ENCODE data around the gene LTBP4.

Gene LTBP4

GRCh38 chr19:40567040-40567749 is 34.0 kb upstream of the LTBP4 start (continued):
- TF ChIP-seq, protein P1, sequence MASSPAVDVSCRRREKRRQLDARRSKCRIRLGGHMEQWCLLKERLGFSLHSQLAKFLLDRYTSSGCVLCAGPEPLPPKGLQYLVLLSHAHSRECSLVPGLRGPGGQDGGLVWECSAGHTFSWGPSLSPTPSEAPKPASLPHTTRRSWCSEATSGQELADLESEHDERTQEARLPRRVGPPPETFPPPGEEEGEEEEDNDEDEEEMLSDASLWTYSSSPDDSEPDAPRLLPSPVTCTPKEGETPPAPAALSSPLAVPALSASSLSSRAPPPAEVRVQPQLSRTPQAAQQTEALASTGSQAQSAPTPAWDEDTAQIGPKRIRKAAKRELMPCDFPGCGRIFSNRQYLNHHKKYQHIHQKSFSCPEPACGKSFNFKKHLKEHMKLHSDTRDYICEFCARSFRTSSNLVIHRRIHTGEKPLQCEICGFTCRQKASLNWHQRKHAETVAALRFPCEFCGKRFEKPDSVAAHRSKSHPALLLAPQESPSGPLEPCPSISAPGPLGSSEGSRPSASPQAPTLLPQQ (tag by site-specific recombination; IDR thresholded peaks at IDR 0.05) = peak; percentile 35; the same call in 1 of the 2 replicates
- peak; percentile 34; the same call in 1 of the 2 replicates for TF ChIP-seq ZNF146 (tag by site-specific recombination; IDR thresholded peaks at IDR 0.05)
- TF ChIP-seq ZNF747 (tag by site-specific recombination; IDR thresholded peaks at IDR 0.05) = no peak
- no peak for TF ChIP-seq ZNF624 (tag by site-specific recombination; IDR thresholded peaks at IDR 0.05)
- no peak for TF ChIP-seq EGR2 (tag by site-specific recombination; IDR thresholded peaks at IDR 0.05; ENCODE audit: low read depth)
- TF ChIP-seq PRDM4 (tag by site-specific recombination; IDR thresholded peaks at IDR 0.05) = peak; percentile 69; the same call in 1 of the 2 replicates
- no peak for TF ChIP-seq ZNF239 (tag by site-specific recombination; IDR thresholded peaks at IDR 0.05)
- peak; percentile 99 for TF ChIP-seq ZNF664 (tag by site-specific recombination; IDR thresholded peaks at IDR 0.05)
- TF ChIP-seq ZNF561 (tag by site-specific recombination; IDR thresholded peaks at IDR 0.05; ENCODE audit: borderline replicate concordance) = no peak
- peak; percentile 95 for TF ChIP-seq ZNF623 (tag by site-specific recombination; IDR thresholded peaks at IDR 0.05)
- TF ChIP-seq HIC1 (tag by site-specific recombination; IDR thresholded peaks at IDR 0.05) = peak; percentile 48; the same call in 1 of the 2 replicates
- TF ChIP-seq ZNF548 (tag by site-specific recombination; IDR thresholded peaks at IDR 0.05) = no peak; the same call in 1 of the 2 replicates
- TF ChIP-seq ZNF211 (tag by site-specific recombination; IDR thresholded peaks at IDR 0.05; ENCODE audit: low read depth) = peak; percentile 61; the same call in 1 of the 2 replicates
- peak; percentile 81 for TF ChIP-seq ZNF654 (tag by site-specific recombination; IDR thresholded peaks at IDR 0.05; ENCODE audit: low read depth)
- peak; percentile 93; the same call in 1 of the 2 replicates for TF ChIP-seq MZF1 (tag by site-specific recombination; IDR thresholded peaks at IDR 0.05; ENCODE audit: borderline replicate concordance)
- TF ChIP-seq, protein P2, sequence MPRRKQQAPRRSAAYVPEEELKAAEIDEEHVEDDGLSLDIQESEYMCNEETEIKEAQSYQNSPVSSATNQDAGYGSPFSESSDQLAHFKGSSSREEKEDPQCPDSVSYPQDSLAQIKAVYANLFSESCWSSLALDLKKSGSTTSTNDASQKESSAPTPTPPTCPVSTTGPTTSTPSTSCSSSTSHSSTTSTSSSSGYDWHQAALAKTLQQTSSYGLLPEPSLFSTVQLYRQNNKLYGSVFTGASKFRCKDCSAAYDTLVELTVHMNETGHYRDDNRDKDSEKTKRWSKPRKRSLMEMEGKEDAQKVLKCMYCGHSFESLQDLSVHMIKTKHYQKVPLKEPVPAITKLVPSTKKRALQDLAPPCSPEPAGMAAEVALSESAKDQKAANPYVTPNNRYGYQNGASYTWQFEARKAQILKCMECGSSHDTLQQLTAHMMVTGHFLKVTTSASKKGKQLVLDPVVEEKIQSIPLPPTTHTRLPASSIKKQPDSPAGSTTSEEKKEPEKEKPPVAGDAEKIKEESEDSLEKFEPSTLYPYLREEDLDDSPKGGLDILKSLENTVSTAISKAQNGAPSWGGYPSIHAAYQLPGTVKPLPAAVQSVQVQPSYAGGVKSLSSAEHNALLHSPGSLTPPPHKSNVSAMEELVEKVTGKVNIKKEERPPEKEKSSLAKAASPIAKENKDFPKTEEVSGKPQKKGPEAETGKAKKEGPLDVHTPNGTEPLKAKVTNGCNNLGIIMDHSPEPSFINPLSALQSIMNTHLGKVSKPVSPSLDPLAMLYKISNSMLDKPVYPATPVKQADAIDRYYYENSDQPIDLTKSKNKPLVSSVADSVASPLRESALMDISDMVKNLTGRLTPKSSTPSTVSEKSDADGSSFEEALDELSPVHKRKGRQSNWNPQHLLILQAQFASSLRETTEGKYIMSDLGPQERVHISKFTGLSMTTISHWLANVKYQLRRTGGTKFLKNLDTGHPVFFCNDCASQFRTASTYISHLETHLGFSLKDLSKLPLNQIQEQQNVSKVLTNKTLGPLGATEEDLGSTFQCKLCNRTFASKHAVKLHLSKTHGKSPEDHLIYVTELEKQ (tag by site-specific recombination; IDR thresholded peaks at IDR 0.05; ENCODE audit: borderline replicate concordance) = peak; percentile 88; the same call in 1 of the 2 replicates
- peak; percentile 97; the same call in 1 of the 2 replicates for TF ChIP-seq ZBTB1 (tag by site-specific recombination; IDR thresholded peaks at IDR 0.05)
- peak; percentile 99 for TF ChIP-seq ZNF518A (tag by site-specific recombination; conservative IDR thresholded peaks at IDR 0.05; ENCODE audit: low read depth)
- no peak for TF ChIP-seq CTCF (tag by site-specific recombination; IDR thresholded peaks at IDR 0.05)
- TF ChIP-seq ZNF707 (tag by site-specific recombination; IDR thresholded peaks at IDR 0.05) = peak; percentile 44; the same call in 1 of the 2 replicates
- peak; percentile 49; the same call in 1 of the 2 replicates for TF ChIP-seq ZNF16 (tag by site-specific recombination; IDR thresholded peaks at IDR 0.05; ENCODE audit: low read depth)
- TF ChIP-seq ZNF76 (tag by site-specific recombination; IDR thresholded peaks at IDR 0.05; ENCODE audit: borderline replicate concordance, low read depth) = no peak
